Activated CD4-positive, alpha-beta T cell treated with anti-CD3 and anti-CD28 coated beads, Interleukin-2, amount 10 ng/mL, durations not matched to agents 24 days and 14 days (primary cell): Measurements from ENCODE around the gene GABPB2. TPM values are rescaled to one million over a fixed set of nuclear protein-coding genes. Genes with fewer than 3 reads are reported as not detected.

Experiments
- DNase-seq: peaks from one replicate; pipeline ENCODE4 v3.0.0; 2022
- H3K27ac Mint-ChIP-seq: one replicate; pipeline ENCODE4 v1.8.0; 2022; ENCODE audit warnings: mild to moderate bottlenecking, mixed read lengths
- H3K27me3 Mint-ChIP-seq: one replicate; pipeline ENCODE4 v1.8.0; 2022; ENCODE audit warnings: mixed read lengths
- H3K36me3 Mint-ChIP-seq: one replicate; pipeline ENCODE4 v1.8.0; 2022; ENCODE audit warnings: low read depth, mild to moderate bottlenecking, mixed read lengths
- H3K4me1 Mint-ChIP-seq: one replicate; pipeline ENCODE4 v1.8.0; 2021; ENCODE audit warnings: mixed read lengths
- H3K4me3 Mint-ChIP-seq: one replicate; pipeline ENCODE4 v1.8.0; 2022; ENCODE audit warnings: mild to moderate bottlenecking, moderate library complexity, mixed read lengths
- H3K9me3 Mint-ChIP-seq: one replicate; pipeline ENCODE4 v1.8.0; 2021; ENCODE audit warnings: mixed read lengths
- intact Hi-C: fragments of 100-400 bp; cut with micrococcal nuclease; formaldehyde crosslinking; loops from one replicate; pipeline ENCODE4 v1.15.1; 2023
- total RNA-seq: library from RNA; stranded (reverse); gene quantifications from 2 replicates; pipeline ENCODE4 v1.2.3, GENCODE V29; 2022

The GABPB2 gene
- total RNA-seq, 1 donor from 2014 or later, result 19.4 TPM

GRCh38 chr1:151146072-151146411, 75.5 kb downstream of the GABPB2 start:
- peak overlapping the region; percentile 90 for H3K4me3 Mint-ChIP-seq
- no peak for DNase-seq
- peaks cover 14% of the 10 kb centered on the region for H3K4me1 Mint-ChIP-seq
- intact Hi-C loops, result loop anchor here (1.0 to 2.0 kb wide), 2 partner anchors 10 to 15 kb away; partner anchors contain the start of gene TNFAIP8L2
- peaks cover 18% of the 10 kb centered on the region for H3K27me3 Mint-ChIP-seq
- no peak overlapping the region for H3K27ac Mint-ChIP-seq
- H3K36me3 Mint-ChIP-seq, result no peaks in the 10 kb centered on the region
- H3K9me3 Mint-ChIP-seq, result no peaks in the 10 kb centered on the region

- intact Hi-C loops, result loop anchor here (1.0 to 2.0 kb wide), 2 partner anchors 10 to 16 kb away; partner anchors contain the start of gene TNFAIP8L2
- peak within 1 kb of the TSS; percentile 90 for H3K4me3 Mint-ChIP-seq
- H3K36me3 Mint-ChIP-seq, result no peaks in the 10 kb centered on the region
- peak; percentile 98 for DNase-seq
- peaks cover 18% of the 10 kb centered on the region for H3K27me3 Mint-ChIP-seq
- H3K9me3 Mint-ChIP-seq, result no peaks in the 10 kb centered on the region
- H3K4me1 Mint-ChIP-seq, result peaks cover 14% of the 10 kb centered on the region
- peak within 1 kb of the TSS; percentile 64 for H3K27ac Mint-ChIP-seq
These were observed 76.0 kb downstream of the GABPB2 start, which contains the start of gene SEMA6C for GRCh38 chr1:151146412-151147131. TSS of gene SEMA6C (minus strand) at chr1:151146631. CDS start at chr1:151142621, 4,010 bp downstream.

- DNase-seq, result no peak
- Mint-ChIP-seq H3K9me3 (no peaks in the 10 kb centered on the region), H3K36me3 (no peaks in the 10 kb centered on the region), H3K27me3 (peaks cover 18% of the 10 kb centered on the region), H3K27ac (peak overlapping the region; percentile 64), H3K4me1 (peaks cover 14% of the 10 kb centered on the region), H3K4me3 (peak overlapping the region; percentile 90)
- intact Hi-C loops, result loop anchor here (2.0 kb wide), 1 partner anchor 16 kb away; no protein-coding TSS in a partner anchor
These were observed 76.6 kb downstream of the GABPB2 start for GRCh38 chr1:151147132-151147503.

GRCh38 chr1:151147665-151148064, 77.1 kb downstream of the GABPB2 start:
- no peak for DNase-seq
- Mint-ChIP-seq H3K27ac (no peak overlapping the region), H3K27me3 (peaks cover 18% of the 10 kb centered on the region), H3K4me3 (peak overlapping the region; percentile 90), H3K9me3 (no peaks in the 10 kb centered on the region), H3K36me3 (no peaks in the 10 kb centered on the region), H3K4me1 (peaks cover 14% of the 10 kb centered on the region)
- intact Hi-C loops, result loop anchor here (2.0 kb wide), 1 partner anchor 17 kb away; no protein-coding TSS in a partner anchor

GRCh38 chr1:151156515-151156819, 85.9 kb downstream of the GABPB2 start, which contains the start of gene TNFAIP8L2:
TSS of gene TNFAIP8L2 (plus strand) at chr1:151156649. CDS start at chr1:151158698, 2,049 bp downstream.
- H3K36me3 Mint-ChIP-seq, result peaks cover 41% of the 10 kb centered on the region

GRCh38 chr1:151157067-151157531, 86.5 kb downstream of the GABPB2 start:
- intact Hi-C loops, result loop anchor here (1.0 to 5.0 kb wide), 5 partner anchors 26 to 595 kb away; partner anchors contain the start of genes CDC42SE1, PIP5K1A and PRUNE1

More at GRCh38 chr1:151156515-151156819, 85.9 kb downstream of the GABPB2 start, which contains the start of gene TNFAIP8L2:
- Mint-ChIP-seq H3K27me3 (no peaks in the 10 kb centered on the region), H3K9me3 (no peaks in the 10 kb centered on the region), H3K4me1 (peaks cover 42% of the 10 kb centered on the region), H3K27ac (peak within 1 kb of the TSS; percentile 96), H3K4me3 (peak within 1 kb of the TSS; percentile 97)
- intact Hi-C loops, result loop anchor here (1.0 to 5.0 kb wide), 9 partner anchors 9 to 594 kb away; partner anchors contain the start of genes CDC42SE1, LYSMD1, PIP5K1A and SEMA6C
- peak; percentile 94 for DNase-seq

GRCh38 chr1:151158326-151158725, 87.8 kb downstream of the GABPB2 start:
- no peaks in the 10 kb centered on the region for H3K9me3 Mint-ChIP-seq
- H3K4me1 Mint-ChIP-seq, result peaks cover 54% of the 10 kb centered on the region
- H3K4me3 Mint-ChIP-seq, result peak overlapping the region; percentile 97
- H3K27me3 Mint-ChIP-seq, result no peaks in the 10 kb centered on the region
- intact Hi-C loops, result loop anchor here (5.0 kb wide), 2 partner anchors 101 to 596 kb away; partner anchors contain the start of gene CDC42SE1
- H3K36me3 Mint-ChIP-seq, result peaks cover 52% of the 10 kb centered on the region
- peak overlapping the region; percentile 96 for H3K27ac Mint-ChIP-seq
- DNase-seq, result peak; percentile 78

More at GRCh38 chr1:151157067-151157531, 86.5 kb downstream of the GABPB2 start:
- Mint-ChIP-seq H3K27ac (peak overlapping the region; percentile 96), H3K27me3 (no peaks in the 10 kb centered on the region), H3K36me3 (peaks cover 46% of the 10 kb centered on the region), H3K4me3 (peak overlapping the region; percentile 97), H3K4me1 (peaks cover 47% of the 10 kb centered on the region), H3K9me3 (no peaks in the 10 kb centered on the region)
- peak; percentile 92 for DNase-seq

- Mint-ChIP-seq H3K4me1 (peaks cover 54% of the 10 kb centered on the region), H3K36me3 (peaks cover 52% of the 10 kb centered on the region), H3K4me3 (peak overlapping the region; percentile 97), H3K9me3 (no peaks in the 10 kb centered on the region), H3K27me3 (no peaks in the 10 kb centered on the region), H3K27ac (peak overlapping the region; percentile 96)
- intact Hi-C loops, result loop anchor here (5.0 kb wide), 2 partner anchors 102 to 596 kb away; partner anchors contain the start of gene CDC42SE1
- no peak for DNase-seq
These were observed 88.2 kb downstream of the GABPB2 start for GRCh38 chr1:151158751-151159251.

GRCh38 chr1:151159373-151159772, 88.8 kb downstream of the GABPB2 start:
- Mint-ChIP-seq H3K9me3 (no peaks in the 10 kb centered on the region), H3K36me3 (peaks cover 55% of the 10 kb centered on the region), H3K4me1 (peaks cover 57% of the 10 kb centered on the region), H3K4me3 (peak overlapping the region; percentile 68), H3K27me3 (no peaks in the 10 kb centered on the region), H3K27ac (peak overlapping the region; percentile 96)
- intact Hi-C loops, result loop anchor here (5.0 kb wide), 2 partner anchors 102 to 597 kb away; partner anchors contain the start of gene CDC42SE1
- no peak for DNase-seq

GRCh38 chr1:151164732-151165280, 94.2 kb downstream of the GABPB2 start:
- peaks cover 45% of the 10 kb centered on the region for H3K4me1 Mint-ChIP-seq
- no peaks in the 10 kb centered on the region for H3K27me3 Mint-ChIP-seq
- intact Hi-C loops, result loop anchor here (1.0 kb wide), 1 partner anchor 9 kb away; the partner anchor contains the start of gene TNFAIP8L2

GRCh38 chr1:151165281-151165737, 94.7 kb downstream of the GABPB2 start:
- Mint-ChIP-seq H3K27me3 (no peaks in the 10 kb centered on the region), H3K4me3 (peak overlapping the region; percentile 97), H3K27ac (peak overlapping the region; percentile 91), H3K4me1 (peaks cover 43% of the 10 kb centered on the region), H3K9me3 (no peaks in the 10 kb centered on the region), H3K36me3 (peaks cover 65% of the 10 kb centered on the region)
- DNase-seq, result no peak
- intact Hi-C loops, result loop anchor here (1.0 kb wide), 1 partner anchor 9 kb away; the partner anchor contains the start of gene TNFAIP8L2

More at GRCh38 chr1:151164732-151165280, 94.2 kb downstream of the GABPB2 start:
- Mint-ChIP-seq H3K36me3 (peaks cover 63% of the 10 kb centered on the region), H3K9me3 (no peaks in the 10 kb centered on the region), H3K27ac (peak overlapping the region; percentile 91), H3K4me3 (peak overlapping the region; percentile 97)
- peak; percentile 69 for DNase-seq

- Mint-ChIP-seq H3K36me3 (peaks cover 62% of the 10 kb centered on the region), H3K4me1 (peaks cover 41% of the 10 kb centered on the region)
These were observed 95.4 kb downstream of the GABPB2 start, which contains the start of the genes LYSMD1 and SCNM1 for GRCh38 chr1:151165738-151166504. TSS of gene LYSMD1 (minus strand) at chr1:151165902. CDS start at chr1:151165258, 644 bp downstream. TSS of gene SCNM1 (plus strand) at chr1:151166144. CDS start at chr1:151166153, 9 bp downstream.

More at GRCh38 chr1:151165738-151166504, 95.4 kb downstream of the GABPB2 start, which contains the start of the genes LYSMD1 and SCNM1:
- H3K9me3 Mint-ChIP-seq, result no peaks in the 10 kb centered on the region
- H3K27me3 Mint-ChIP-seq, result no peaks in the 10 kb centered on the region
- intact Hi-C loops, result loop anchor here (1.0 kb wide), 3 partner anchors 10 to 34 kb away; partner anchors contain the start of genes TNFAIP8L2 and VPS72
- H3K27ac Mint-ChIP-seq, result peak within 1 kb of the TSS; percentile 91
- peak within 1 kb of the TSS; percentile 97 for H3K4me3 Mint-ChIP-seq
- peak; percentile 99 for DNase-seq
